NCI-H510A (cell line): ENCODE measurements around the gene BAZ1B.
"Not testable (repeated sequence)": the region's sequence is repeated elsewhere in the genome, so short reads cannot be mapped to it uniquely, and the experiment has no call there.

Experiments
- DNase-seq: peaks from one replicate; lab custom pipeline; 2025; lab: John Stamatoyannopoulos, UW

Gene BAZ1B

GRCh38 chr7:73538510-73538909, 16.4 kb upstream of the BAZ1B start:
- not testable (repeated sequence) for DNase-seq

GRCh38 chr7:73537051-73537450, 15.0 kb upstream of the BAZ1B start:
- no peak for DNase-seq

- DNase-seq, result no peak
Observed at GRCh38 chr7:73536479-73536878, 14.4 kb upstream of the BAZ1B start.

- not testable (repeated sequence) for DNase-seq
Observed at GRCh38 chr7:73535918-73536317, 13.8 kb upstream of the BAZ1B start.

- no peak for DNase-seq
Observed at GRCh38 chr7:73533742-73534141, 11.6 kb upstream of the BAZ1B start.

- no peak for DNase-seq
Observed at GRCh38 chr7:73532224-73532623, 10.1 kb upstream of the BAZ1B start.

GRCh38 chr7:73530800-73531199, 8.7 kb upstream of the BAZ1B start:
- DNase-seq, result no peak

GRCh38 chr7:73526896-73527821, 5.1 kb upstream of the BAZ1B start:
- peak; percentile 39 for DNase-seq

- not testable (repeated sequence) for DNase-seq
Observed at GRCh38 chr7:73526158-73526494, 4.0 kb upstream of the BAZ1B start.

GRCh38 chr7:73521636-73522104, 423 bp downstream of the BAZ1B start:
- DNase-seq, result peak; percentile 53

- no peak for DNase-seq
Observed at GRCh38 chr7:73520673-73521635, 1.1 kb downstream of the BAZ1B start.

- no peak for DNase-seq
Observed at GRCh38 chr7:73519867-73520672, 2.0 kb downstream of the BAZ1B start.

- DNase-seq, result no peak
Observed at GRCh38 chr7:73518470-73518869, 3.6 kb downstream of the BAZ1B start.

- no peak for DNase-seq
Observed at GRCh38 chr7:73517241-73517995, 4.7 kb downstream of the BAZ1B start.

GRCh38 chr7:73515178-73515577, 6.9 kb downstream of the BAZ1B start:
- no peak for DNase-seq

GRCh38 chr7:73512018-73512780, 9.9 kb downstream of the BAZ1B start:
- no peak for DNase-seq

GRCh38 chr7:73509463-73509862, 12.6 kb downstream of the BAZ1B start:
- no peak for DNase-seq

GRCh38 chr7:73507556-73507955, 14.5 kb downstream of the BAZ1B start:
- no peak for DNase-seq

GRCh38 chr7:73504920-73505319, 17.2 kb downstream of the BAZ1B start:
- no peak for DNase-seq

GRCh38 chr7:73504017-73504416, 18.1 kb downstream of the BAZ1B start:
- DNase-seq, result no peak
